Memory B cell (primary cell): ENCODE measurements around the gene LRCH3.
"Not testable (repeated sequence)": the region's sequence is repeated elsewhere in the genome, so short reads cannot be mapped to it uniquely, and the experiment has no call there.

Experiments
- ATAC-seq: fragments of 150-1000 bp; cut with Tn5 transposase; 2 replicates; pipeline ENCODE4 v1.10.0; 2021; ENCODE audit warnings: low read depth, mild to moderate bottlenecking, moderate library complexity
- DNase-seq, 2 donors: peaks; one replicate each; pipeline ENCODE4 v3.0.0; 2022; ENCODE audit warnings: low spot score in 2 of 2
- H3K27ac Mint-ChIP-seq: one replicate; pipeline ENCODE4 v1.8.0; 2022; ENCODE audit warnings: mild to moderate bottlenecking, moderate library complexity, mixed read lengths
- H3K27me3 Mint-ChIP-seq: one replicate; pipeline ENCODE4 v1.8.0; 2022; ENCODE audit warnings: mixed read lengths
- H3K36me3 Mint-ChIP-seq: one replicate; pipeline ENCODE4 v1.8.0; 2022; ENCODE audit warnings: mild to moderate bottlenecking, mixed read lengths
- H3K4me1 Mint-ChIP-seq: one replicate; pipeline ENCODE4 v1.8.0; 2022; ENCODE audit warnings: mixed read lengths
- H3K4me3 Mint-ChIP-seq: one replicate; pipeline ENCODE4 v1.8.0; 2022; ENCODE audit warnings: mild to moderate bottlenecking, moderate library complexity, mixed read lengths
- H3K9me3 Mint-ChIP-seq: one replicate; pipeline ENCODE4 v1.8.0; 2022; ENCODE audit warnings: mixed read lengths

Gene LRCH3

DNA sequence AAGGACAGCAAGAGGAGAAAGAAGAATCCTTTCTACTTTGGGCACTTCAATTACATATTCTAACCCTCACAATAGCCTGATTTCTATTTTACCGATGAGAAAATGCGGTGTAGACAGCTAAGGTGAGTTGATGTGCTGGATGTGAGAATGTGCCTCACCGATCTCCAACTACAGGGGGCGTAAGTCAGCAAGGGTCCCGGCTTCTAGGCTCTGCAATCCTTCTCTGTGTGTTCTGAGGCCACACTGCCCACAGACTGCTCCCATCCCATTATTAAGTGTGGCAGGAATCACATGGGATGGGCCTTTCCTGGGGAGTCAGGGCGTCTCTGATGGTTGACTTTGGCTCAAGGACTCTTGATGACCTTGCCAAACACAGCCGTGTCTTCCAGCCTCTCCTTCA, 135.4 kb downstream of the LRCH3 start:
- no peaks in the 10 kb centered on the region for H3K9me3 Mint-ChIP-seq
- no peak overlapping the region for H3K4me3 Mint-ChIP-seq
- H3K36me3 Mint-ChIP-seq: peaks cover 42% of the 10 kb centered on the region
- ATAC-seq (no peak), DNase-seq (no peak)
- no peak overlapping the region for H3K27ac Mint-ChIP-seq
- H3K4me1 Mint-ChIP-seq: peaks cover 3% of the 10 kb centered on the region
- peaks cover 1% of the 10 kb centered on the region for H3K27me3 Mint-ChIP-seq

DNA sequence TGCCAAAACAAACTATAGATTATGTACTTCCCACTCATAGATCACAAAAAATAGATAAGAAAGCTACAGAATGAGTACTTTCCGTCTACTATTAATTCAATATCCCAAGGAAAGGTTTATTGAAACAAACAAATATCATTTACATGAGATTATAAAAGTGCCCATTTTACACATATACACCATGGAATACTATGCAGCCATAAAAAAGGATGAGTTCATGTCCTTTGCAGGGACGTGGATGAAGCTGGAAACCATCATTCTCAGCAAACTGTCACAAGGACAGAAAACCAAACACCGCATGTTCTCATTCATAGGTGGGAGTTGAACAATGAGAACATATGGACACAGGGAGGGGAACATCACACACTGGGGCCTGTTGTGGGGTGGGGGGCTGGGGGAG, 136.5 kb downstream of the LRCH3 start:
- not testable (repeated sequence) for H3K27ac Mint-ChIP-seq, ATAC-seq, H3K9me3 Mint-ChIP-seq, DNase-seq, H3K4me3 Mint-ChIP-seq, H3K4me1 Mint-ChIP-seq, H3K27me3 Mint-ChIP-seq
- peaks cover 36% of the 10 kb centered on the region for H3K36me3 Mint-ChIP-seq

DNA sequence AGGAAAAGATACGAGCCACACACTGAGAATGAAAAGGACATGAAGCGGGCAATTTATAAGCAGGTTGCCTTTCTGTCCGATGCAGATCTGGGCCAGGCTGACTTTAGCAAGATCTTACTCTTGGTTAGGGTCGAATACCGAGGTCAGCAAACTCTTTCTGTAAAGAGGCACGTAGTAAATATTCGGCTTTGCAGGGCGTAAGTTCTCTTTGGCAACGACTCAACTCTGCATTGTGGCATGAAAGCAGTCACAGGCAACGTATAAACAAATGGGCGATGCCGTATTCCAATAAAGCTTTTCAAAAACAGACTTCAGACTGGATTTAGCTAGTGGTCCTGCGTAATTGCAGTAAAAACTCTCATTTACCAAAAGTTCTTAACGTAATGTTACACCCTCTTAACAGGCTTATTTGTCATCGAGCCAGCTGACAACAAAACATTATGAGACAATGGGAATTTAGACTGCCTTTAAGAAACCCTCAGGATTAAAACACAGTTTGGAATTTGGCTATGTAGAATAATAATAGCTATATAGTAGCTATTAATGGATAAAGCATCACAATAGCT, 145.8 kb downstream of the LRCH3 start:
- Mint-ChIP-seq H3K4me3 (no peak overlapping the region), H3K27me3 (no peaks in the 10 kb centered on the region), H3K27ac (no peak overlapping the region), H3K4me1 (no peaks in the 10 kb centered on the region), H3K9me3 (no peaks in the 10 kb centered on the region), H3K36me3 (peaks cover 3% of the 10 kb centered on the region)
- ATAC-seq (no peak), DNase-seq (no peak)
